GM12878 (cell line): Measurements from ENCODE around the gene LILRB1. TPM values are rescaled to one million over a fixed set of nuclear protein-coding genes. Genes with fewer than 3 reads are reported as not detected.

ENCODE experiments used
- E2F8 ChIP-seq: fragments of 450-650 bp; IDR thresholded peaks from 2 replicates; pipeline ENCODE4 v1.6.1; 2018; ENCODE audit warnings: mild to moderate bottlenecking, low read depth, moderate library complexity; ENCODE audit not compliant: partially characterized antibody
- IKZF1 ChIP-seq: fragments of 450-650 bp; conservative IDR thresholded peaks from 2 replicates; pipeline ENCODE4 v1.6.1; 2017; ENCODE audit warnings: antibody characterized with exemption, mild to moderate bottlenecking
- JUNB ChIP-seq: IDR thresholded peaks from 2 replicates; pipeline ENCODE4 v1.6.1; 2016; ENCODE audit warnings: antibody characterized with exemption, mild to moderate bottlenecking
- KLF5 ChIP-seq: fragments of 450-650 bp; IDR thresholded peaks from 2 replicates; pipeline ENCODE4 v1.6.1; 2014; ENCODE audit warnings: mild to moderate bottlenecking; ENCODE audit not compliant: partially characterized antibody
- MTA2 ChIP-seq: fragments of 450-650 bp; IDR thresholded peaks from 2 replicates; pipeline ENCODE4 v1.6.1; 2016; ENCODE audit warnings: low read depth, mild to moderate bottlenecking, moderate library complexity
- NBN ChIP-seq: fragments of 450-650 bp; IDR thresholded peaks from 2 replicates; pipeline ENCODE4 v1.6.1; 2016
- PAX8 ChIP-seq: fragments of 450-650 bp; IDR thresholded peaks from 2 replicates; pipeline ENCODE4 v1.6.1; 2017; ENCODE audit warnings: mild to moderate bottlenecking, moderate library complexity
- RAD51 ChIP-seq: fragments of 450-650 bp; IDR thresholded peaks from 2 replicates; pipeline ENCODE4 v1.6.1; 2016; ENCODE audit warnings: moderate library complexity, mild to moderate bottlenecking, inconsistent platforms
- RELA ChIP-seq: fragments of 450-650 bp; IDR thresholded peaks from 2 replicates; pipeline ENCODE4 v1.8.0; 2014; ENCODE audit warnings: borderline replicate concordance; ENCODE audit not compliant: partially characterized antibody
- SMAD5 ChIP-seq: IDR thresholded peaks from 2 replicates; pipeline ENCODE4 v1.6.1; 2016; ENCODE audit warnings: antibody characterized with exemption, low read depth
- TCF3 ChIP-seq: IDR thresholded peaks from 2 replicates; pipeline ENCODE4 v1.6.1; 2012; ENCODE audit warnings: low read depth, mild to moderate bottlenecking, low read length, borderline replicate concordance; ENCODE audit not compliant: insufficient read depth
- ZBTB40 ChIP-seq: fragments of 450-650 bp; IDR thresholded peaks from 2 replicates; pipeline ENCODE4 v1.6.1; 2016; ENCODE audit warnings: mild to moderate bottlenecking, moderate library complexity, borderline replicate concordance
- ZNF207 ChIP-seq: fragments of 450-650 bp; IDR thresholded peaks from 2 replicates; pipeline ENCODE4 v1.6.1; 2014; ENCODE audit warnings: antibody characterized with exemption, mild to moderate bottlenecking, borderline replicate concordance
- polyA plus RNA-seq, 11 experiments: library from polyadenylated mRNA; depleted of rRNA in 4 of 11; unstranded in 6 of 11; stranded (reverse) in 5 of 11; fragments of >200 nt; fragmentation: Nextera tagmentation in 4 of 11; fragmentation: Illumina TruSeq in 1 of 11; extraction: Ambion mirVana in 4 of 11; extraction: Trizol in 1 of 11; gene quantifications; 1 replicate in 1 of 11; 2 replicates in 10 of 11; pipeline versions ENCODE4 v1.2.1 to v1.2.3, GENCODE V29; 2011 to 2016; ENCODE audit warnings: inconsistent platforms in 2 of 11, missing spikeins in 2 of 11, low read depth in 1 of 11
- total RNA-seq, 4 experiments: library from RNA; depleted of rRNA in 3 of 4; stranded (reverse); fragments of >200 nt in 3 of 4; fragmentation: Illumina TruSeq in 1 of 4; extraction: Trizol in 1 of 4; gene quantifications; 2 replicates each; pipeline versions ENCODE4 v1.2.1 to v1.2.3, GENCODE V29; 2013 to 2021
- TF ChIP-seq, protein P1 (sequence below): IDR thresholded peaks from 2 replicates; pipeline ENCODE4 v1.6.1; 2012; ENCODE audit warnings: low read depth, low read length, improper control_type of control experiment
- TF ChIP-seq, protein P2 (sequence below): IDR thresholded peaks from 2 replicates; pipeline ENCODE4 v1.6.1; 2012; ENCODE audit warnings: low read length, inconsistent platforms
- TF ChIP-seq, protein P3 (sequence below): fragments of 450-650 bp; formaldehyde crosslinking; IDR thresholded peaks from 2 replicates; pipeline ENCODE4 v1.4.0; 2022; ENCODE audit warnings: mild to moderate bottlenecking, moderate library complexity

LILRB1 gene
- total and polyA plus RNA-seq, 10 of the 15 experiments (the other 5 are each of a cell fraction or from before 2014, with no cell fraction given) = 4.9 to 92.2 (median 50.1) TPM

GRCh38 chr19:54654447-54655321 is 24.4 kb downstream of the LILRB1 start (continued):
- TF ChIP-seq, protein P1, sequence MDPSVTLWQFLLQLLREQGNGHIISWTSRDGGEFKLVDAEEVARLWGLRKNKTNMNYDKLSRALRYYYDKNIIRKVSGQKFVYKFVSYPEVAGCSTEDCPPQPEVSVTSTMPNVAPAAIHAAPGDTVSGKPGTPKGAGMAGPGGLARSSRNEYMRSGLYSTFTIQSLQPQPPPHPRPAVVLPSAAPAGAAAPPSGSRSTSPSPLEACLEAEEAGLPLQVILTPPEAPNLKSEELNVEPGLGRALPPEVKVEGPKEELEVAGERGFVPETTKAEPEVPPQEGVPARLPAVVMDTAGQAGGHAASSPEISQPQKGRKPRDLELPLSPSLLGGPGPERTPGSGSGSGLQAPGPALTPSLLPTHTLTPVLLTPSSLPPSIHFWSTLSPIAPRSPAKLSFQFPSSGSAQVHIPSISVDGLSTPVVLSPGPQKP = peak; percentile 90
- TF ChIP-seq NBN (peak; percentile 41; the same call in 1 of the 2 replicates), ZBTB40 (no peak), TCF3 (0 out of 2 replicates have a peak, but pooled peaks have one; percentile 39), MTA2 (0 out of 2 replicates have a peak, but pooled peaks have one; percentile 34), SMAD5 (no peak), PAX8 (no peak), JUNB (peak; percentile 34; the same call in 1 of the 2 replicates), RELA (peak; percentile 91), ZNF207 (no peak), IKZF1 (peak; percentile 42; the same call in 1 of the 2 replicates), E2F8 (no peak), RAD51 (no peak), KLF5 (no peak)
- TF ChIP-seq, protein P2, sequence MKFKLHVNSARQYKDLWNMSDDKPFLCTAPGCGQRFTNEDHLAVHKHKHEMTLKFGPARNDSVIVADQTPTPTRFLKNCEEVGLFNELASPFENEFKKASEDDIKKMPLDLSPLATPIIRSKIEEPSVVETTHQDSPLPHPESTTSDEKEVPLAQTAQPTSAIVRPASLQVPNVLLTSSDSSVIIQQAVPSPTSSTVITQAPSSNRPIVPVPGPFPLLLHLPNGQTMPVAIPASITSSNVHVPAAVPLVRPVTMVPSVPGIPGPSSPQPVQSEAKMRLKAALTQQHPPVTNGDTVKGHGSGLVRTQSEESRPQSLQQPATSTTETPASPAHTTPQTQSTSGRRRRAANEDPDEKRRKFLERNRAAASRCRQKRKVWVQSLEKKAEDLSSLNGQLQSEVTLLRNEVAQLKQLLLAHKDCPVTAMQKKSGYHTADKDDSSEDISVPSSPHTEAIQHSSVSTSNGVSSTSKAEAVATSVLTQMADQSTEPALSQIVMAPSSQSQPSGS = no peak
- TF ChIP-seq, protein P3, sequence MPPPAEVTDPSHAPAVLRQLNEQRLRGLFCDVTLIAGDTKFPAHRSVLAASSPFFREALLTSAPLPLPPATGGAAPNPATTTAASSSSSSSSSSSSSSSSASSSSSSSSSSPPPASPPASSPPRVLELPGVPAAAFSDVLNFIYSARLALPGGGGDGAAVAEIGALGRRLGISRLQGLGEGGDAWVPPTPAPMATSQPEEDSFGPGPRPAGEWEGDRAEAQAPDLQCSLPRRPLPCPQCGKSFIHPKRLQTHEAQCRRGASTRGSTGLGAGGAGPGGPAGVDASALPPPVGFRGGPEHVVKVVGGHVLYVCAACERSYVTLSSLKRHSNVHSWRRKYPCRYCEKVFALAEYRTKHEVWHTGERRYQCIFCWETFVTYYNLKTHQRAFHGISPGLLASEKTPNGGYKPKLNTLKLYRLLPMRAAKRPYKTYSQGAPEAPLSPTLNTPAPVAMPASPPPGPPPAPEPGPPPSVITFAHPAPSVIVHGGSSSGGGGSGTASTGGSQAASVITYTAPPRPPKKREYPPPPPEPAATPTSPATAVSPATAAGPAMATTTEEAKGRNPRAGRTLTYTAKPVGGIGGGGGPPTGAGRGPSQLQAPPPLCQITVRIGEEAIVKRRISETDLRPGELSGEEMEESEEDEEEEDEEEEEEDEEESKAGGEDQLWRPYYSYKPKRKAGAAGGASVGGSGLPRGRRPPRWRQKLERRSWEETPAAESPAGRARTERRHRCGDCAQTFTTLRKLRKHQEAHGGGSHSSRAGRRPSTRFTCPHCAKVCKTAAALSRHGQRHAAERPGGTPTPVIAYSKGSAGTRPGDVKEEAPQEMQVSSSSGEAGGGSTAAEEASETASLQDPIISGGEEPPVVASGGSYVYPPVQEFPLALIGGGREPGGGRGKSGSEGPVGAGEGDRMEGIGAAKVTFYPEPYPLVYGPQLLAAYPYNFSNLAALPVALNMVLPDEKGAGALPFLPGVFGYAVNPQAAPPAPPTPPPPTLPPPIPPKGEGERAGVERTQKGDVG (CRISPR knock-in tag) = no peak
